ENCODE data around the gene KCTD8.

KCTD8 gene

DNA sequence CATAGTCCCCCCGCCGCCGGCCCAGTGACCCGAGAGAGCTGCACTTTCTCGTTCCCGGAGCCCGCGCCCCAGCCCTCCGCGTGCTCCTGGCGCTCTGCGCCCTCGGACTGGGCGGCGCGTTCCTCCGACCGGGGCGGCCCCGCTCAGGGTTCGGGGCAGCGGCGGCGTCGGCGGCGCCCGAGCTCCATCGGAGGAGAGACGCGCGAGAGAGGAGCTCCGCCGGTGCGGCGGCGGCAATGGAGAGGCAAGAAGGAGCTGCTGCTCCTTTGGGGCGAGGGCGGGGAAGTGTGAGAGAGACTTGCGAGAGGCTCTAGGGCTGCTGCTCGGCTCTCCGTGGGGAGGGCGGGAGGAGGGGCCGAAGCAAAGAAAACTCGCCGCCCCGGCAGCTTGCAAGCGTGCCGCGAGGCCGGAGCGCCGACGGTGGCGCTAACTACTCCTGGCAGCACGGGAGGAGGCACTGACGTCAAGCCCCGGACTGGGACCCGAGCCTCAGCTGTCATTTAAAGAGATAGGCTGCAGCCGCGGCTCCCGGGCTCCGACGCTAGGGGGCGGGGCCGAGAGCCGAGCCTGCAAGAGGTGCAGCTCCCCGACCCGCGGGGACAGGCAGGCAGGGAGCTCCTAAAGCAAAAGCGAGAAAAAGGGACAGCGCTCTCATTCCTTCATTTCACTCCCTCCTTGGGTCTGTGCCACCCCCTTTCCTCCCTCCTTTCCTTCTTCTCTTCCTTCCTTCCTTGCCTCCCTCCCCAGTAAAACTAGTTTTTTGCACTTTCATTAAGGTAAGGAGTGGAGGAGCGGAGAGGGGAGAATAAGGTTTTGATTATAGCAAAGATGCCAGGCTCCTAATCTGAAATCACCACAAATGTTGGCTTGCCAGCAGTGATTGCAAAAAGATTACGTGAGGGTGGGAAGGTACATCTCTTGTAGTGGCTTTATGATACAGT, at the start of gene KCTD8:
Gene KCTD8 (minus strand): TSS at position 289 of the 941 bp plus-strand sequence.
- peak; percentile 51 to 79 (median 60) for DNase-seq

- no peak for DNase-seq
These were observed 46.4 kb upstream of the KCTD8 start for GRCh38 chr4:44494810-44495701.

GRCh38 chr4:44493924-44494323, 45.3 kb upstream of the KCTD8 start:
- no peak for DNase-seq

- DNase-seq: no peak
These were observed 38.7 kb upstream of the KCTD8 start for GRCh38 chr4:44487341-44487740.

DNA sequence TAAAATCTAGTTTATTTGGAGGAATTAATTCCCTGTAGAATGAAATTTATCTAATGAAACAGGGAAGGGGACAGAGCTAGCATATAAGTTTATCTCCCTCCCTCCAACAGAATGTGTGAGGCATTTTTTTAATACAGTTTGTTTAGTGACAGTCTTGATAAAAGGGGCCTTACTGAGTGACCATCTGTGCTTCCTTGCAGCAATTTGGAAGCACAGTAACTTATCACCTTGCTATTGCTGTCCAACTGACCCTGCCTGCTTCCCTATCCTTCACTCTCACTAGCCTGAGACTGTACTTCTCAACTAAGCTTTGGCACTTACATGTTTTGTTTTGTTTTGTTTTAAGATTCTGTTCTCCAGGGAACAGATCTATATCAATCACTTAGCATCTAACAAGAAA, 31.1 kb upstream of the KCTD8 start:
- no peak for DNase-seq

DNA sequence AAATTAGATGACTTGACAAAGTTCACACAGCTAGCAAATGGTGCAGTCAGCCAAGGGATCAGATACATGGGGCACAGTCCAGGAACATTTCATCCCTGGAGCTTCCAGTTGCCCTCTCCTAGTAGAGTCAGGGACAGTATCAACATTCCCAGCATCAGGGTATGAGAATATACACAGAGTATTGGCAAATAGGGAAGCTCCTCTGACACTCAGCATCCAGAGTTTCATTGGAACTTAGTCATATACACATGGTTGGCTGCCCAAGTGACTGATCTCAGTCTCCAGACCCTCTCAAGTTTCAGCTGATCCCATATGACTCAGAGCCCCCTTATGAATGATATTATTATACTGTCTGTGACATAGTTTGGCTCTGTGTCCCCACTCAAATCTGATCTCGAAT, 13.7 kb upstream of the KCTD8 start:
- DNase-seq: no peak

DNA sequence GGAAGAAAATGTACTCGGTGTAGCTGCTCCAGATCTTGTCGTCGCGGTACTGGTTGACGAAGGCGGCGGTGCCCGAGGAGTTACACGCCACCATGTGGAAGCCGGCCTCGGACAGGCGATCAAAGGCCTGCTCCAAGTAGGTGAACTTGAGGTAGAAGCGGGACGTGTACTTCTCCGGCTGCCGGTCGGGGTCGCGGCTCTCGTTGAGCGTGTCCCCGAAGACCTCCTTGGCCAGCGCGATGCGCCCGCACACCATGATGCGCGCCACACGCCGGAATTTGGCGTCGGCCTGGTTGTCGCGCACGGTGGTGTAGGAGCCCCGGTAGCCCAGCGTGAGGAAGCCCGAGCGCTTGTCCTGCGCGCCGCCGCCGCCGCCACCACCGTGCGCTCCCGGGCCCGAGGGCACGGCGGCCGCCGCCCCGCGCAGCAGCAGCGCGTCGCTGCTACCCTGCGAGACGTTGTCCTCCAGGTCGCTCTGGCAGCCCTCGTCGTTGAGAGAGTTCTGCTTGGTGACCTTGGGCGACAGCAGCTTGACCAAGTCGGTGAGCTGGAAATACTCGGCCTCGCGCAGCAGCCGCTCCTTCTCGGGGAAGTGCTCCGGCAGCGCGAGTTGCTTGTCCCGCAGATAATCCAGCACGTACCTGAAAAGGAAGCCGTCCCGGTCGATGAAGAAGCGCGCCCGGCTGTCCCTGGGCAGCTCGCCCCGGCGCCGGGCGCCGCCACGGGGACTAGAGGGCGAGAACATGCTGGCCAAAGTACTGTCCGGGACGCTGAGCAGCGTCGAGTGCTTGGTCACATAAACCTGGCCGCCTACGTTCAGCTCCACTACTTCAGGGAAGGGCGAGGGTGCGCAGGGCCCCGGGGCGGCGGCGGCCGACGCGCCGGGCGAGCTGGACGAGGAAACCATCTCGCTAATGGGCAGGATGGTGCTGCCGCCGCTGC, 775 bp downstream of the KCTD8 start:
- DNase-seq: peak in 1 of 3 donors; percentile 8

GRCh38 chr4:44446801-44447562, 1.6 kb downstream of the KCTD8 start:
- DNase-seq: no peak

DNA sequence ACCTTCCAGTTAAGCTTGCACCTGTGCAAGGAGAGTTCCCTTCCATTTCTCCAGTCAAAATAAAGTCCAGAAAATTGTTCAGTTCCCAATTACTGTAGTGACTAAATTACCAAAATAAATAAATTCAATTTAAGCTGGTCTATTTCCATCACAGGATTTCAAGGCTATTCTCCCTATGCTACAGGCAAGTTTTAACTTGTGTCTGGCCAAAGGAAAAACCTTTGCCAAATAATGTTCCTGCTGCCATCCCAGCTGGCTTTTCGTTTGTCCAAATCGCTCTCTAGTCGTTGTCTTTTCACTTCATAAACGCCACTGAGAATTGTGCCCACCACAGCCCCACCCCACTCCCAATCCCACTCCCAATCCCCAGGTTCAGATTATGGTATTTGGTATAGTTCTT, 2.4 kb downstream of the KCTD8 start:
- no peak for DNase-seq

GRCh38 chr4:44438687-44439086, 9.9 kb downstream of the KCTD8 start:
- no peak for DNase-seq

- DNase-seq: no peak
These were observed 14.4 kb downstream of the KCTD8 start for GRCh38 chr4:44434247-44434646.

DNA sequence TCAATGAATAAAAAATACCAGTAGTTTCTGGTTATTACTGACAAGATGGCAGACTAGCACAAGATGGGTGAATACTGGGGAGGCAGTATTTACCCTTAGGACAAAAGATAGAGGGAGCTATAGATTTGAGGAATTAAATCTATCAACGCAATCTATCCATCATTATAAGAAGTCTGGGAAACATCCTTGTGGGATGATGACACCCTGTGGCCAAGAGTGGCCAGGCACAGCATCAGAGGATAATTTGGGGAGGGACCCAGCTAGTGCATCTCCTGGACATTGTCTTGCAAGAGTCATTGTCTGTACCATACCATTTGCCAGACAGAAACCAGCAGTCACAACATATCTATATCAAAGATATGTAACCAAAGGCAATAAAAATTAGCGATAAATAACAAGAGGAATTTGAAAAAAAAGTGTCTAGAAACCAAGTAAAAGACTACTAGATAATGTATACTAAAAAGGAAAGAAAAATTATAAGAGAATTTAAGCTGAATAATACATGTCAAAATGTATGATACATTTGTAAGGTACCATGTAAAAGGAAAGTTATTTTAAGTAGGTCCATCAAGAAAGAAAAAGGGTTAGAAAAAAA, 22.9 kb downstream of the KCTD8 start:
- DNase-seq: no peak

GRCh38 chr4:44422912-44423311, 25.7 kb downstream of the KCTD8 start:
- no peak for DNase-seq

- DNase-seq: no peak
These were observed 27.1 kb downstream of the KCTD8 start for GRCh38 chr4:44421330-44422065.

- DNase-seq: no peak
These were observed 33.4 kb downstream of the KCTD8 start for GRCh38 chr4:44415251-44415650.

DNA sequence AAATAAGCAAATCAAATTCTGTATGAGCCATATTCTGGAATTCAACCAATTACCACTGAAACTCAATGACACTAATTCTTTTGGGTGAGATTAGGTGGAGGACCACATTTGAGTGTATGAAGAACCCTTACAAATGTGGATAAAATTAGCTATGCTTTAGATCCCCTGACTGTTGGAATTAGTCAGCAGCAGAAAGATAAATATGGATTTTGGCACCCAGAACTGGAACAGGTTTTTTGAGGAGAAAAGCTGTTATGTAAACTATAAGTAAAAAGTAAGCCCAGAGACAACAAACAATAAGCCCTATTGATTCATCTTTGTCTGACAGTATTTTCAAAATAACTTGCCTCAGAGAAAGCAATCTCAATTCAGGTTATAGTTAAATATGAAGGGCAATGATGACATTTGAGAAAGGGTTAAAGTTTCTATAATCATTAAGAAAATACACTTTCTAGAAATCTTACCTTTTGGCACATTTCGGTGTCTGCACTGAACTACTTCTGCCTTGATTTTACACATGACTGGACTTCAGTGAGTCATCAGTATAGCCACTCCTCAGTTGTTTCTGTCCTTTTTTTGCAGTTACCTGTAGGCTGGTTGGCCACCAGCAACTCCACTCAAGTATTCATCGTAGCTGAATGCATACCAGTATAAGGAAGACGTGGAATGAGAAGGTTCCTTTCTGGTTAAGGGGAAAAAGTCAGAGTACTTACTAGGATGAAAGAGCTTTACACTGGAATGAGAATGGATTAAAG, 80.0 kb downstream of the KCTD8 start:
- DNase-seq: no peak

DNA sequence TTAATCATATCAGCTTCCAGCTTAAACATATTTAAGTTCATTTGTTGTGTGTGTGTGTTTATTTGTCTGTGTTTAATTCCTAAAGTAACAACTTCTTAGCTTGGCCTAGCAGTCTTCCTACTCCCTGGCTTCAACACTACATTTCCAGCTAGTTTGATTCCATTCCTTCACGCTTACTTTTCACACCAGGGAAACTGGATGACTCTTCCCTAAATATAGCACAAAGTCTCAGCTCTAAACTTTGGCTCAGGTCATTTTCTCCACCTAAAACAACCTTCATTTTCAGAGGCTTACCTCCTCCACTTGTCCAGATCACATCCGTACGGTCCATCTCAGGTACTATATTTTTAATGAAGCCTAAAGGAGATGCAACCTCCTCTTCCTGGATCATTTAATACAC, 94.4 kb downstream of the KCTD8 start:
- DNase-seq: no peak

GRCh38 chr4:44351069-44351468, 97.5 kb downstream of the KCTD8 start:
- DNase-seq: no peak

DNA sequence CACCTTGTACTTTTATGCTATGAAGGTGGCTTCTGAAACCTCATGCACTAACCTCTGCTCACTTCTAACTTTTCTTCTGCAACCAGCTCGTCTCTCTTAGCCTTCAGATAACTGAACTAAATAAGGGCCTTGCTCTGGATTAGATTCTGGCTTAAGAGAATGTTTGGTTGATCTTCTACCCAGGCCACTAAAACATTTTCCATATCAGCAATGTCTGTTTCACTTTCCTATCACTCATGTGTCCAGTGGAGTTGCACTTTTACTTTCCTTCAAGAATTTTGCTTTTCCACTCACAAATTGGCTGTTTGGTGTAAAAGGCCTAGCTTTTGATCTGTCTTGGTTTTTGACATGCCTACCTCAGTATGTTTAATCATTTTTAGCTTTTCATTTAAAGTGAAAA, 105.8 kb downstream of the KCTD8 start:
- DNase-seq: no peak

- DNase-seq: no peak
These were observed 121.9 kb downstream of the KCTD8 start for GRCh38 chr4:44326741-44327140.

Measured in suppressor macrophage treated with lipopolysaccharide for 1 hour (primary cell).